SHP77 treated with DMSO at 0.1 percent for 48 hours (cell line): Measurements from ENCODE around the gene DYNC2LI1.

Experiments used
- DNase-seq: peaks from one replicate; lab custom pipeline; 2025; lab: John Stamatoyannopoulos, UW

DYNC2LI1 gene

GRCh38 chr2:43846140-43846793 is 72.4 kb downstream of the DYNC2LI1 start:
- DNase-seq: no peak

DNA sequence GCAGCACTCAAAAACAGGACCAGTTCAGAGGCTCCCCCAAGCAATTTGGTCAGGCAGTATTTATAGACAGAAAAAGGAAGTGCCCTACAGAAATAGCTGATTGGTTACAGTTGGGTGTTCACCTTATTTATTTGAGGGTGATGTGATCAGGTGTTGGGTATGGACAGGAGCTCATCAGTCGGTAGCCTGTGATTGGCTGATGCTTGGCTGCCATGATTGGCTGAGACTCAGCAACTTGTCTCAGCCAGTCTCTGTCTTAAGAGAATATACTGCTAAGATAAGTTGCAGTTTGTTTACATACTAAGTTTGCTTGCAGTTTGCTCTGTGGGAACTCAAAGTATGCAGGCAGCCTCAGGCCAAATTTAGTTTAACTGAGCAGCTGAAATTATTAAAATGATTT is 74.4 kb downstream of the DYNC2LI1 start:
- no peak for DNase-seq

GRCh38 chr2:43851011-43851980 is 77.5 kb downstream of the DYNC2LI1 start:
- no peak for DNase-seq

GRCh38 chr2:43852196-43852730 is 78.4 kb downstream of the DYNC2LI1 start:
- no peak for DNase-seq

- no peak for DNase-seq
These were observed 79.6 kb downstream of the DYNC2LI1 start for GRCh38 chr2:43853141-43854081.

DNA sequence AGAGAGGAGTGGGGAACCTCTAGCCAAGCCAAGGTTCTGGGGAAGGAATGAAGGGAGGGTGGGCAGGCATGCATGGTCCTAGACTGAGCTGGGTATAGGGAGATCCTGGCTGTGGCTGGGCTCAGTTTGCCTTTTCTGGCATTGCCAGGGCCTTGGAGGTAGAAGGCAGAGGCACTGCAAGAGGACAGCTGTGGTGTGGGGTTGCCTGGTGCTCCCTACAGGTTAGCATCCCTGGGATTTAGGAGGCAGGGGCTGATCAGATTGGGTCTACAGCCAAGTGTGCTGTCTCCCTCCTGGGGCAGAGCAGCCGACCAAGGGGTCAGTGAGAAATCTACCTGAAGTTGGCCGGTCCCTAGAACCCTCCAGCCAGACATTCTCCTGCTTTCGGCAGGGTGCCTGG is 80.8 kb downstream of the DYNC2LI1 start:
- no peak for DNase-seq

DNA sequence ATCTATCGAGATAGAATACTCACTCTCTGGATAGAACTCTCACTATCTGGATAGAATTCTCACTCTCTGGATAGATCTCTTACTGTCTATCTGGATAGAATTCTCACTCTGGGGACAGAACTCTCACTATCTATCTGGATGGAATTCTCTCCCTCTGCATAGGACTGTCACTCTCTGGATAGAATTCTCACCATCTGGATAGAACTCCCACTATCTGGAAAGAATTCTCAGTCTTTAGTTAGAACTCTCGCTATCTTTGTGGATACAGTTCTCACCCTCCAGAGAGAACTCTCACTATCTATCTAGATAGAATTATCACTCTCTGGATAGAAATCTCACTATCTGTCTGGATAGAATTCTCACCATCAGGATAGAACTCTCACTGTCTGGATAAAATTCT is 81.5 kb downstream of the DYNC2LI1 start:
- no peak for DNase-seq
